Lower leg skin (tissue), 3 donors: ENCODE measurements around the gene MBNL2.

Source experiments
- POLR2A ChIP-seq, 2 donors: fragments of 450-650 bp; IDR thresholded peaks; one replicate each; pipeline ENCODE4 v1.6.1; 2016 to 2017; ENCODE audit warnings: antibody characterized with exemption in 2 of 2, mild to moderate bottlenecking in 1 of 2, moderate library complexity in 1 of 2
- TF ChIP-seq, protein P1 (sequence below), 3 donors: fragments of 450-650 bp; IDR thresholded peaks; one replicate each; pipeline ENCODE4 v1.5.1; 2016; ENCODE audit warnings: antibody characterized with exemption in 3 of 3, mild to moderate bottlenecking in 3 of 3, moderate library complexity in 2 of 3

DNA sequence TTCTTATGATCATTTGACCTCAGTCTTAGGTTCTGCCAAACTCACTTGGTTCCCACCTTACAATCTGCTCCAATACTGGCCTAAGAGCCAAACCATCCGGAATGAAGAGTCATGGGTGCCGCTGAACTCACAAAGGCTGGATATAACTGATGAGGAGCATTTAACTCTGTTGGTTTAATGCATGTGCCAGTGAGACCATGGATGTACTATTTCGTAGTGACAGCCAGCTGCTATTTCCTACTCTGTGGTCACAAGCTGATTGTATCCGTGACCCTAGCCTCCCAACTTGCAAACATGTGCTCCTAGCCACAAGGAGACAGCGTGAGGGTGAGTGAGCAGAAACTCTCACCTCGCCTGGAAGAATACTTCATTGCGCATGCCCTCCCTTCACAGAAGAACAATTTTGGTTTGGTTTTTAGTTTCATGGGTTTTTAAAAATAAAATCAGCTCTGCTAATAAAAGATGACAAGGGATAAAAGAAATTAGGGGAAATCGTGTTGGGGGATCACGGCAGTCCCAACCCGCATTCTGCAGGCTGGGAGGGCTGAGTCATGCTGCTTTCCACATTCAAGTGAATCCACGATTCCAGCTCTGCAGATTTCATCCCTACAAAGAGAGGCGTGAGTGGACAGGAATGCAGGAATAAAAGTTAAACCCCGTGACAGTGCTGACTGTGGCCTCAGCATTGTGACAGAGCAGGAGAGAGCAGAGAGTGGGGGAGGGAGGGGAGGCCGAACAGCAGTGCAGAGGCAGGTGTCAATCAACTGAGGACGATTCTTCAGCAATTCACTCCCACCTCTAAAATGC, 145.1 kb downstream of the MBNL2 start:
- no peak for TF ChIP-seq POLR2A (IDR thresholded peaks at IDR 0.05)
- TF ChIP-seq, protein P1, sequence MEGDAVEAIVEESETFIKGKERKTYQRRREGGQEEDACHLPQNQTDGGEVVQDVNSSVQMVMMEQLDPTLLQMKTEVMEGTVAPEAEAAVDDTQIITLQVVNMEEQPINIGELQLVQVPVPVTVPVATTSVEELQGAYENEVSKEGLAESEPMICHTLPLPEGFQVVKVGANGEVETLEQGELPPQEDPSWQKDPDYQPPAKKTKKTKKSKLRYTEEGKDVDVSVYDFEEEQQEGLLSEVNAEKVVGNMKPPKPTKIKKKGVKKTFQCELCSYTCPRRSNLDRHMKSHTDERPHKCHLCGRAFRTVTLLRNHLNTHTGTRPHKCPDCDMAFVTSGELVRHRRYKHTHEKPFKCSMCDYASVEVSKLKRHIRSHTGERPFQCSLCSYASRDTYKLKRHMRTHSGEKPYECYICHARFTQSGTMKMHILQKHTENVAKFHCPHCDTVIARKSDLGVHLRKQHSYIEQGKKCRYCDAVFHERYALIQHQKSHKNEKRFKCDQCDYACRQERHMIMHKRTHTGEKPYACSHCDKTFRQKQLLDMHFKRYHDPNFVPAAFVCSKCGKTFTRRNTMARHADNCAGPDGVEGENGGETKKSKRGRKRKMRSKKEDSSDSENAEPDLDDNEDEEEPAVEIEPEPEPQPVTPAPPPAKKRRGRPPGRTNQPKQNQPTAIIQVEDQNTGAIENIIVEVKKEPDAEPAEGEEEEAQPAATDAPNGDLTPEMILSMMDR (IDR thresholded peaks at IDR 0.05), result no peak
